ENCODE results near the gene KCNJ1. TPM values are rescaled to one million over a fixed set of nuclear protein-coding genes. Genes with fewer than 3 reads are reported as not detected.

KCNJ1 gene
- total and polyA plus RNA-seq, 2 experiments from 2014 or later = not detected

- peaks cover 33% of the 10 kb centered on the region for H3K27me3 ChIP-seq
- no peaks in the 10 kb centered on the region for H3K4me1 ChIP-seq (ENCODE audit: low read depth)
- no peaks in the 10 kb centered on the region for H3K36me3 ChIP-seq
- no peak overlapping the region for H3K27ac ChIP-seq
- no peak for TF ChIP-seq CTCF (IDR thresholded peaks at IDR 0.05; ENCODE audit: low read depth, low read length)
- no peak for DNase-seq (ENCODE audit: low read depth in 1 of 2, low spot score in 1 of 2)
- H3K4me3 ChIP-seq = no peak overlapping the region
- no peaks in the 10 kb centered on the region for H3K9me3 ChIP-seq (ENCODE audit: low read depth)
Observed at GRCh38 chr11:128807909-128808308, 59.2 kb downstream of the KCNJ1 start.

GRCh38 chr11:128806506-128807261 lies 60.4 kb downstream of the KCNJ1 start:
- Histone ChIP-seq H3K4me3 (no peak overlapping the region), H3K27me3 (peaks cover 33% of the 10 kb centered on the region), H3K36me3 (no peaks in the 10 kb centered on the region), H3K9me3 (ENCODE audit: low read depth) (no peaks in the 10 kb centered on the region), H3K27ac (no peak overlapping the region), H3K4me1 (ENCODE audit: low read depth) (no peaks in the 10 kb centered on the region)
- DNase-seq (ENCODE audit: low read depth in 1 of 2, low spot score in 1 of 2) = no peak
- TF ChIP-seq CTCF (IDR thresholded peaks at IDR 0.05; ENCODE audit: low read depth, low read length) = no peak

DNA sequence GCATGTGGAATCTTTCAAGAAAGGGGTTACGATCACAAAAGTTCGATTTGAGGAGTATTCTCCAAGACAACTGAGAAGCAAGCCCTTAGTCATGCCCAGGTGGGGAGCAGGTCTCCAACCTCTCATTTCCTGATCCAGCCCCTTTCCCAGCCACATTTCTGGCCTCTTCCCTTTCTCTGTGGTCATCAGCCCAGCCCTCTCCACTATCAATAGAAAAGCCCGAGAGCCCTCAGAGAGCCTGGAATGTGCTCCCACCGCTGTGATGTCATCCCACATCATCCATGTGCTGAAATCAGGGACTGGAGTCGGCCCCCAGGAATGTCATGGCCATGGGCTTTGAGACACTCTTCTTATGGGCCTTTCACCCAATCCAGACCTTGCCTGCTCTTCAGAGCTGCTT lies 62.6 kb downstream of the KCNJ1 start:
- no peak for TF ChIP-seq CTCF (IDR thresholded peaks at IDR 0.05; ENCODE audit: low read depth, low read length)
- peak in 1 of 2 donors; percentile 55 for DNase-seq (ENCODE audit: low read depth in 1 of 2, low spot score in 1 of 2)
- H3K4me3 ChIP-seq = no peak overlapping the region

GRCh38 chr11:128803449-128804245 lies 63.4 kb downstream of the KCNJ1 start:
- Histone ChIP-seq H3K27ac (no peak overlapping the region), H3K4me1 (ENCODE audit: low read depth) (no peaks in the 10 kb centered on the region), H3K9me3 (ENCODE audit: low read depth) (no peaks in the 10 kb centered on the region)

More for the DNA sequence above, 62.6 kb downstream of the KCNJ1 start:
- H3K36me3 ChIP-seq = no peaks in the 10 kb centered on the region
- H3K27ac ChIP-seq = no peak overlapping the region
- peaks cover 43% of the 10 kb centered on the region for H3K27me3 ChIP-seq
- H3K4me1 ChIP-seq (ENCODE audit: low read depth) = no peaks in the 10 kb centered on the region
- no peaks in the 10 kb centered on the region for H3K9me3 ChIP-seq (ENCODE audit: low read depth)

GRCh38 chr11:128803011-128803410 lies 64.1 kb downstream of the KCNJ1 start:
- Histone ChIP-seq H3K36me3 (no peaks in the 10 kb centered on the region), H3K9me3 (ENCODE audit: low read depth) (no peaks in the 10 kb centered on the region), H3K27ac (no peak overlapping the region), H3K4me3 (no peak overlapping the region), H3K27me3 (peaks cover 45% of the 10 kb centered on the region), H3K4me1 (ENCODE audit: low read depth) (no peaks in the 10 kb centered on the region)
- TF ChIP-seq CTCF (IDR thresholded peaks at IDR 0.05; ENCODE audit: low read depth, low read length) = no peak
- no peak for DNase-seq (ENCODE audit: low read depth in 1 of 2, low spot score in 1 of 2)

More at GRCh38 chr11:128803449-128804245, 63.4 kb downstream of the KCNJ1 start:
- Histone ChIP-seq H3K36me3 (no peaks in the 10 kb centered on the region), H3K4me3 (no peak overlapping the region), H3K27me3 (peaks cover 45% of the 10 kb centered on the region)
- peak in 1 of 2 donors; percentile 20 for DNase-seq (ENCODE audit: low read depth in 1 of 2, low spot score in 1 of 2)
- no peak for TF ChIP-seq CTCF (IDR thresholded peaks at IDR 0.05; ENCODE audit: low read depth, low read length)

Measured in cardiac muscle cell (in vitro differentiated cells and primary cell).